Fibroblast of villous mesenchyme (primary cell): ENCODE measurements around the gene GLRX3. TPM values are rescaled to one million over a fixed set of nuclear protein-coding genes. Genes with fewer than 3 reads are reported as not detected.

Experiments used
- DNase-seq: peaks from one replicate; pipeline ENCODE4 v3.0.0-alpha.2; 2010; ENCODE audit warnings: low read depth
- H3K4me3 ChIP-seq: 2 replicates; pipeline ENCODE4 v1.5.1; 2011; ENCODE audit warnings: low read depth, mild to moderate bottlenecking, low read length
- CTCF ChIP-seq: IDR thresholded peaks from 2 replicates; pipeline ENCODE4 v1.5.1; 2012; ENCODE audit warnings: low read depth, mild to moderate bottlenecking, low read length; ENCODE audit not compliant: insufficient read depth
- total RNA-seq: library from RNA; depleted of rRNA; stranded (reverse); fragments of >200 nt; gene quantifications from 2 replicates; pipeline ENCODE4 v1.2.3, GENCODE V29; 2012

GLRX3 gene
- total RNA-seq, 1 donor, result 75.6 TPM

- no peak for TF ChIP-seq CTCF
- peak; percentile 64 for DNase-seq
- no peak overlapping the region for H3K4me3 ChIP-seq
Measured at GRCh38 chr10:130138479-130138866, 2.3 kb downstream of the GLRX3 start.

- TF ChIP-seq CTCF, result no peak
- H3K4me3 ChIP-seq, result no peak overlapping the region
- no peak for DNase-seq
Measured at GRCh38 chr10:130140425-130140824, 4.2 kb downstream of the GLRX3 start.

GRCh38 chr10:130141038-130141437, 4.8 kb downstream of the GLRX3 start:
- no peak for TF ChIP-seq CTCF
- DNase-seq, result no peak
- no peak overlapping the region for H3K4me3 ChIP-seq

- no peak overlapping the region for H3K4me3 ChIP-seq
- no peak for TF ChIP-seq CTCF
- DNase-seq, result peak; percentile 18
Measured at GRCh38 chr10:130141460-130141859, 5.3 kb downstream of the GLRX3 start.

GRCh38 chr10:130141878-130142277, 5.7 kb downstream of the GLRX3 start:
- no peak for DNase-seq
- no peak for TF ChIP-seq CTCF
- H3K4me3 ChIP-seq, result no peak overlapping the region

GRCh38 chr10:130146042-130146441, 9.9 kb downstream of the GLRX3 start:
- H3K4me3 ChIP-seq, result no peak overlapping the region
- DNase-seq, result no peak
- TF ChIP-seq CTCF, result no peak

- H3K4me3 ChIP-seq, result no peak overlapping the region
- no peak for TF ChIP-seq CTCF
- no peak for DNase-seq
Measured at GRCh38 chr10:130159192-130159794, 23.1 kb downstream of the GLRX3 start.
